Activated naive CD4-positive, alpha-beta T cell treated with Interleukin-2 at 50 U/mL for 16 hours (primary cell): ENCODE measurements around the gene RET.

Experiments used
- DNase-seq: peaks from one replicate; pipeline ENCODE4 v3.0.0-alpha.2; 2020

Gene RET

GRCh38 chr10:43076876-43077420 lies at the start of gene RET:
Gene RET, plus strand, starts transcription at chr10:43077069. Its CDS starts 190 bp downstream, at chr10:43077259.
- DNase-seq = no peak

GRCh38 chr10:43027331-43027955 lies 49.4 kb upstream of the RET start:
- DNase-seq = no peak

- DNase-seq = no peak
These were observed 48.7 kb upstream of the RET start for GRCh38 chr10:43028143-43028542.

GRCh38 chr10:43029043-43029442 lies 47.8 kb upstream of the RET start:
- no peak for DNase-seq

GRCh38 chr10:43032613-43033012 lies 44.3 kb upstream of the RET start:
- no peak for DNase-seq

GRCh38 chr10:43035800-43036199 lies 41.1 kb upstream of the RET start:
- DNase-seq = no peak

- DNase-seq = no peak
These were observed 40.1 kb upstream of the RET start for GRCh38 chr10:43036481-43037428.

- no peak for DNase-seq
These were observed 39.4 kb upstream of the RET start for GRCh38 chr10:43037440-43037839.

GRCh38 chr10:43037942-43038782 lies 38.7 kb upstream of the RET start:
- DNase-seq = no peak

- DNase-seq = no peak
These were observed 37.9 kb upstream of the RET start for GRCh38 chr10:43038783-43039623.

GRCh38 chr10:43039624-43040481 lies 37.0 kb upstream of the RET start:
- DNase-seq = no peak

GRCh38 chr10:43040482-43041256 lies 36.2 kb upstream of the RET start:
- no peak for DNase-seq

- no peak for DNase-seq
These were observed 35.2 kb upstream of the RET start for GRCh38 chr10:43041422-43042342.

- DNase-seq = no peak
These were observed 34.1 kb upstream of the RET start for GRCh38 chr10:43042503-43043341.

GRCh38 chr10:43043342-43043772 lies 33.5 kb upstream of the RET start:
- no peak for DNase-seq

- no peak for DNase-seq
These were observed 33.0 kb upstream of the RET start for GRCh38 chr10:43043773-43044447.

GRCh38 chr10:43044448-43044921 lies 32.4 kb upstream of the RET start:
- no peak for DNase-seq
